B cell (primary cell): Measurements from ENCODE around the gene CEP112.

ENCODE experiments used
- EZH2 ChIP-seq: IDR thresholded peaks from 2 replicates; pipeline ENCODE4 v1.6.1; 2012; ENCODE audit warnings: borderline replicate concordance, low read depth, mild to moderate bottlenecking, moderate library complexity, low read length; ENCODE audit not compliant: insufficient read depth, poor library complexity, severe bottlenecking
- TF ChIP-seq, protein P1 (sequence below): fragments of 200-600 bp; IDR thresholded peaks from one replicate; pipeline ENCODE4 v1.8.0; 2022; ENCODE audit warnings: antibody characterized with exemption, mild to moderate bottlenecking

- TF ChIP-seq, protein P1, sequence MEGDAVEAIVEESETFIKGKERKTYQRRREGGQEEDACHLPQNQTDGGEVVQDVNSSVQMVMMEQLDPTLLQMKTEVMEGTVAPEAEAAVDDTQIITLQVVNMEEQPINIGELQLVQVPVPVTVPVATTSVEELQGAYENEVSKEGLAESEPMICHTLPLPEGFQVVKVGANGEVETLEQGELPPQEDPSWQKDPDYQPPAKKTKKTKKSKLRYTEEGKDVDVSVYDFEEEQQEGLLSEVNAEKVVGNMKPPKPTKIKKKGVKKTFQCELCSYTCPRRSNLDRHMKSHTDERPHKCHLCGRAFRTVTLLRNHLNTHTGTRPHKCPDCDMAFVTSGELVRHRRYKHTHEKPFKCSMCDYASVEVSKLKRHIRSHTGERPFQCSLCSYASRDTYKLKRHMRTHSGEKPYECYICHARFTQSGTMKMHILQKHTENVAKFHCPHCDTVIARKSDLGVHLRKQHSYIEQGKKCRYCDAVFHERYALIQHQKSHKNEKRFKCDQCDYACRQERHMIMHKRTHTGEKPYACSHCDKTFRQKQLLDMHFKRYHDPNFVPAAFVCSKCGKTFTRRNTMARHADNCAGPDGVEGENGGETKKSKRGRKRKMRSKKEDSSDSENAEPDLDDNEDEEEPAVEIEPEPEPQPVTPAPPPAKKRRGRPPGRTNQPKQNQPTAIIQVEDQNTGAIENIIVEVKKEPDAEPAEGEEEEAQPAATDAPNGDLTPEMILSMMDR = no peak
- TF ChIP-seq EZH2 = no peak
Observed at GRCh38 chr17:65953316-65954147, 238.4 kb downstream of the CEP112 start.
